Middle frontal gyrus (tissue), 1 donor: ENCODE results near the gene TBL1Y.
"Not testable (repeated sequence)": the region's sequence is repeated elsewhere in the genome, so short reads cannot be mapped to it uniquely, and the experiment has no call there.

Experiments
- DNase-seq: peaks from one replicate; pipeline ENCODE4 v3.0.0-alpha.2; 2015; ENCODE audit warnings: low spot score; ENCODE audit errors: extremely low spot score

TBL1Y gene

DNA sequence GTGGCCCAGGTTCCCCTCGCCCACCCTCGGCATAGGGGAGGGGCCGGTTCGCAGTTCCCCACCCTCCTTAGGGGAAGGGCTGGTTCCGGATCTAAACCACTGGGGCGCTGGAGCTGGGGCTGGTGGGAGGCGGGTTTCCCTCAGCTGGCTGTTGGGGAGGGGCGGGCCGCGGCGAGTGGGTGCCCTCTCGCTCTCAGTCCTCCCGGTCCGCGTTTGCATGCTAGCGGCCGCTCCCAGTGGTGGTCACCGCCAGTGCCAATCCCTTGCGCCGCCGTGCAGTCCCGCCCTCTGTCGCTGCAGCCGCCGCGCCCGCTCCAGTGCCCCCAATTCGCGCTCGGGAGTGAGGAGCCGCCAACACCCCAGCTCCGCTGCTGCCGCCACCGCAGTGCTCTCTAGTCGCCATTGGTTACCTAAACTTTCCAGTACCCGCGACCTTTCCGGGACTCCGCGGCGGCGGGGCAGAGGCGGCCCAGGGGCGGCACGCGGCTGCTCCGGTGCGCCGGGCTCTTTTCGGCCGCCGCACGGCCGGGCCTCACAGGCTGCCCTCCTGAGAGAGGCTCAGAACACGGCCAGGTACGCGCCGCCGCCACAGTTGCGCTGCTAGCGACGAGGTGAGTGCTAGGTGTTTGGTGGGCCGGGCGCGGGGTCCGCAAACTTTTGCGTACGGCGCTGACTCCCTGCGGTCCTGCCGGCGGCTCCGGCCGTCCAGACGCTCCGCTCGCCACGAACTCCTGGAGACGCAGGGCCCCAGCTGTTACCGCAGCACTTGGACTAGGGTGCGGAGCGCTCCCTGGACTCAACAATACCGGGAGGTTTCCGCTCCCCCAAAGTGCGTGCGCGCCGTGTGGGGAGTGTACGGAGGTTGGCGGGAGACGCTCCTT lies at the start of gene TBL1Y:
Gene TBL1Y (plus strand): TSS at position 326 of the 881 bp plus-strand sequence. CDS start 114,388 bp downstream, outside the sequence.
- DNase-seq, result no peak

GRCh38 chrY:6894496-6894895 lies 16.0 kb upstream of the TBL1Y start:
- DNase-seq, result no peak

DNA sequence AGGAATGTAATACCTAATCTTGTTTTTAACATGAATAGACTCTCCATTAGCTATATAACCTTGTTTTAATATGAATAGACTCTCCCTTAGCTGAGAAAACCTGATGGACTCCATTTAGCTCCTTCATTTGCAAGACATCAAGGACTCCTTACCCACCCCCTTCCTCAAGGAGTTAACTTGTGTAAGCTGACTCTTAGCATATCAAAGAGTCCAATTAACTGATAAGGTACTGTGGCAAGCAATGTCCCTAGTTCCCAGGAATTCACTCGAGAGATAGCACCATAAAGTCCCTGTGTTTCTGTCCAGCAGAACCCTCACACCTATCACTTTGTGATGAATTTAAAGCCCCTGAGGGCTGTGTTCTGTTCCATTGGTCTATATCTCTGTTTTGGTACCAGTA lies 15.3 kb upstream of the TBL1Y start:
- no peak for DNase-seq

GRCh38 chrY:6902116-6902515 lies 8.4 kb upstream of the TBL1Y start:
- DNase-seq, result not testable (repeated sequence)

DNA sequence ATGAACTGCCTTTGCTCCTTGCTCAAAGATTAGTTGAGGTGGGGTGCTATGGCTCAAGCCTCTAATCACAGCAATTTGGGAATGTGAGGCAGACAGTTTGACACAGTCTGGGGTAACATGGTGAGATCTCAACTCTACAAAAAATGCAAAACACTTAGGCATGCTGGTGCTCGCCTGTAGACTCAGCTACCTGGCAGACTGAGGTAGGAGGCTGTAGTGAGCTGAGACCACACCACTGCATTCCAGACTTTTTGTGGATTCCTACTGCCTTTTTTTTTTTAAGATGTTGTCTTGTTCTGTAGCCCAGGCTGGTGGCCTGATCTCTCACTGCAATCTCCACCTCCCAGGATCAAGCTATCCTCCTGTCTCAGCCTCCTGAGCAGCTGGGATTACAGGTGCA lies 2.9 kb upstream of the TBL1Y start:
- DNase-seq, result no peak

- DNase-seq, result not testable (repeated sequence)
Observed at GRCh38 chrY:6908021-6908420, 2.5 kb upstream of the TBL1Y start.

DNA sequence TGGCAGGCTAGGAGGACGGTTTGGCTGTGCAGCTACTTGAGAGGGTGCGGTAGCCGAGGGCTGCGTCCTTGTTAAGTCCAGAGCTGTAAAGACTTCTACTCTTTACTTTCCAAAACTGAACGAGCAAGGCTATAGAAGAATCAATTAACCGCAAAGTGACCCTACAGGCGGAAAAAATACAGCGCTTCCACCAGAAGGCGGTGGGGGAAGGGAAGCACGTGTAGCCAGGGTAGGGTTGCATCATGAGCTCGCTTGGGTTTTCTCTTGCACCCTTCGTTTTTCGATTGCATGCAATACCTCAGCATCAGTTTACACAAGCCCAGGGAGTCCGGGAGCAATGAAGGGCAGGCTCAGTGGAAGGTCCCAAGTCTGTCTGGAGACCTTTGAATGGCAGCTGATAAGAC lies 1.4 kb upstream of the TBL1Y start:
- no peak for DNase-seq

GRCh38 chrY:6909856-6910255 lies 641 bp upstream of the TBL1Y start:
- DNase-seq, result no peak

GRCh38 chrY:6911253-6911881 lies 870 bp downstream of the TBL1Y start, which contains the start of gene AMELY:
Gene AMELY (minus strand): TSS chrY:6911752. CDS start chrY:6872608, 39,144 bp downstream.
- no peak for DNase-seq

DNA sequence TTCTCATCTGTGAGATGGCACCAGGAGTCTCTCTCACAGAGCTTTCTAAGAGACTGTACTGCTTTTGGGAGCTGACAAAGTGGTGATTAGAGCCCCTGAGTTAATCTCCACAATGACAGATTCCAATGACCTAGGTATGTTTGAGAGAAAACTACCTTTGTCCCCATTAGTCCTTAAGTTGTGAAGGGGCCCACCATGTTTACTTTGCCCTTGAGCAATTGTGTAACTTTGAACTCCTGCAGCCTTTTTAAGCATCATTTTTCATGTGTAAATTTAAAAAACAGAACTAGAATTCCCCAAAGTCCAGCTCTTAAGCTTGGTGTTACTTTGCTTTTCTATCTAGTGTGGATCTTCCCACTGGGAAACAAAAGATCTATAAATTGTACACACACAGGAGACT lies 2.9 kb downstream of the TBL1Y start:
- no peak for DNase-seq

- DNase-seq, result no peak
Observed at GRCh38 chrY:6921061-6921460, 10.6 kb downstream of the TBL1Y start.

DNA sequence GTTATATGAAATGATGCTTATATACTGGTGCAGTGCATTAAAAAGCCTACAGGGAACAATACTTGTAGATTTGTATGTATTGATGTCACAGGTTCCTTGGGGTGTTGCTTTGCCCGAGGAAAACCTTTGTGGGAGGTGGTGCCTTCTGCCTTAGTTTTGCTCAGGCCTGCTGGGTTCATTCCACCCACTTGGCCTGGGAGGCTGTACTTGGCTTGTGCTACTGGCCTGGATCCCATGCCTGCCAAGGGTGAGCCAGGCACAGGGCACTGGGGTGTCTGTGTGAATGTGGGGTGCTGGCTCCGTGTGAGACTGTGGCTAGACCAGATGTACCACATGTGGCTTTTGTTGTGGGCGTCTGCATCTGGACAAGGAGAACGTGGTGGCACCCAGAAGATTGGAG lies 17.8 kb downstream of the TBL1Y start:
- DNase-seq, result no peak

DNA sequence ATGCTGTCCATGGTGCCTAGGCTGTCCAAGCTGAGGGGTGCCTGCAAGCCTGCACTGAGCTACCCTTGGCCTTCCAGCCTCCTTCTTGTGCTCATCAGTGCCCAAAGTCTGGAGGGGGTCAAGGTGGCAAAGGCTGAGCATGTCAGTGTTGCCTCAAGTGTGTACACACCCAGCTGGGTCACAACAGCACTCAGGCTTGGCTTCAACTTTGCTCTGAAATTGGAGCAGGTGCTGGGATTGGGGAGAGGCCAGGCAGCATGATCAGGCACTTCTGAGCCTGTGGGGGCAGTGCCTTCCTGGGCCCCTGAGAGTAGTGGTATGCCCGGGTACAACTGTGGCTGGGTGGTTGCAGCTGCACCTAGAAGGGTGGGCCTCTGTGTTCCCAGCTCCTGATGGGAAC lies 18.7 kb downstream of the TBL1Y start:
- no peak for DNase-seq

DNA sequence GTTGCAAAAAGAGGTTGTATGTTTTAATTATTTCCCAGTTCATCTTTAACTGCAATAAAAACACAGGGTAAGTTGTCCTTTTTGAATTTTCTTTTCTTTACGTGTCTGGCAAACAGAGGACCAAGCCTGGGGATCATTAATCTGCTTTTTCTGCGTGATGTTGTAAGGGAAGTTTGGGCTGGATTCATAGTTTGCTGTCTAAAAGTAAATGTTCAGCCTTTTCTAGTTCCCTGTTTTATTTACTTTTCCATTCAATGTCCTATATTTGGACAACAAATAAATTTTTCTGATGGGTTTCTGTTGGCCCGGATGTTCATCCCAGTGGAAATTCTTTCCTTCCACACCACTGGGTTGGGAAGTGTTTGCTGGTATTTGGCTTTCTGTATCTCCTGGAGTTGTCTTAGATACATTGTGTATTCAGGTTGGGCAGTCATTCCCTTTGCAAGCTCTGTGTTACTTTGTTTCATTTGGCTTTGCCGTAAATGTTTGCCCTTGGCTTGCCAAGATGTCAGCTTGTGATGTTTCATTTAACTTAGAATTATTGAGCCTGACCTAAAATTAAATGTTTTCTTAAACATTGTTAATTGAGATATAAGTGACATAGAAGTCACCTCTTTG lies 21.4 kb downstream of the TBL1Y start:
- no peak for DNase-seq

GRCh38 chrY:6935497-6935896 lies 25.0 kb downstream of the TBL1Y start:
- no peak for DNase-seq

- no peak for DNase-seq
Observed at GRCh38 chrY:6947695-6948094, 37.2 kb downstream of the TBL1Y start.

DNA sequence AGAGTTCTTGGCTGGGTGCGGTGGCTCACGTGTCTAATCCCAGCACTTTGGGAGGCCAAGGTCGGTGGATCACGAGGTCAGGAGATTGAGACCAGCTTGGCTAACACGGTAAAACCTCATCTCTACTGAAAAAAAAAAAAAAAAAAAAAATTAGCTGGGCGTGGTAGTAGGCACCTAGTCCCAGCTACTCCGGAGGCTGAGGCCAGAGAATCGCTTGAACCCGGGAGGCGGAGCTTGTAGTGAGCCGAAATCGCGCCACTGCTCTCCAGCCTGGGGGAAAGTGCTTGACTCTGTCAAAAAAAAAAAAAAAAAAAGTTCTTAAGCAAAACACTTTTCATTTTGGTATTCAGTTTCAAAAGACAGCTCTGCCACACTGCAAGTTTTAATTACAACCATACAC lies 37.9 kb downstream of the TBL1Y start:
- no peak for DNase-seq

GRCh38 chrY:6949947-6950346 lies 39.5 kb downstream of the TBL1Y start:
- no peak for DNase-seq

GRCh38 chrY:6964732-6965131 lies 54.2 kb downstream of the TBL1Y start:
- no peak for DNase-seq

- no peak for DNase-seq
Observed at GRCh38 chrY:6966521-6966920, 56.0 kb downstream of the TBL1Y start.

- no peak for DNase-seq
Observed at GRCh38 chrY:6967736-6968135, 57.2 kb downstream of the TBL1Y start.

- DNase-seq, result no peak
Observed at GRCh38 chrY:6968191-6968590, 57.7 kb downstream of the TBL1Y start.
